Stimulated activated CD8-positive, alpha-beta memory T cell treated with anti-CD3 and anti-CD28 coated beads, Interleukin-7, amount 100 ng/mL, for 24 hours (primary cell): ENCODE data around the gene COG5.
"Not testable (repeated sequence)": the region's sequence is repeated elsewhere in the genome, so short reads cannot be mapped to it uniquely, and the experiment has no call there.

ENCODE experiments used
- DNase-seq: peaks from one replicate; pipeline ENCODE4 v3.0.0-alpha.2; 2020; ENCODE audit warnings: low read depth

The COG5 gene

DNA sequence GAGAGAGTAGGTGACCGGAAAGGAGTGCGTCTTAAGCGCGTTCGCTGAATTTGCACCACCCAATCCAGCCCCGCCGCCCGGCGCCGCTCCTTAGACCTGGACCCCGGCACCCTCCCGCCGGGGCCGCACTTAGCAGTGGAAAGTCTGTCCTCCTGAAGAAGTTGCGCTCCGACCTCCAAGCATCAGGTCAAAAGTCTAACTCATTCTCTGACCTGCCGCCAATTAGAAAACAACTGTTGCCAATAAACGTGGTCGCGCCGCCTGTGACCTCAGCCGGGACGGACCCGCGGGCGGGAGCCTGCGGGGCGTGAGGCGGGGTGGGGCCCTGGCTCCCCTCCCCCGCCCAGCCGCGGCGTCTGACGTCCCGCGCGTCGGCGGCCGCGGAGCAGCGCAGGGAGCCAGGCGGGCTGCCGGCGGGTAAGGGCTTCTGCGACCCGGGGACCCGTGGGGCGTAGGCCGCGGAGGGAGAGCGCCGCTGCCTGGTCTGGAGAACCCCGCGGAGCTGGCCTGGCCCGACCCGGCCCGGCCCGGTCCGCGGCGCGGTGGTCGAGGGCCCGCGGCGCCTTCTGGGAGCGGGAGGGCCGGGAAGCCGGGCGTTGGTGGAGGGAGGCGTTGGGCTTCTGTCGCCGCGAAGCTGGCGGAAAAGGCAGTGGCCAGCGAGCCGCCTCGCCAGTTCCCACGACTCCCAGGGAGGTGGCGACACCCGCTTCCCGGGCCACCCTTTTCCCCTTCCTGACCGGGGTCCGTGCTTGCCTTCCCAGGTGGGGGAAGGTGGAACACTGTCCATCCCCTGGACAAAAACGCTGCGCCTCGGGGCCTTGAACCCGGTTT lies 16.4 kb upstream of the COG5 start, which contains the start of gene BCAP29:
Gene BCAP29, plus strand, starts transcription at position 362 of the 831 bp plus-strand sequence. CDS start 527 bp downstream, outside the sequence.
- DNase-seq = peak; percentile 41

DNA sequence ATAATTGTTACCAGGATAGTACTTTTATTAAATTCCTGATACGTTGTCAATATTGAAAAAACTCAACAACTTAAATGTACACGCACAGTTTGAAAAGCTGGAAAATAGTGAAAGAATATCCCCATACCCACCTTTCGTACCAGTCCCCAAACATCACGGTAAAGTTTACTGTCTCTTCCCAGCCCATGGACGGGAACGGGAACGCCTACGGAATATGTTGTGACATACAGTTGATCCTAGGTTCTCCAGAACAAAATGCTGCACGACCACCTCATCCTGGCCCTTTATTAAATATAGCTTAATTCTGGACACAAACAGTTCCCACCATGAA lies 15.8 kb upstream of the COG5 start:
- DNase-seq = no peak

DNA sequence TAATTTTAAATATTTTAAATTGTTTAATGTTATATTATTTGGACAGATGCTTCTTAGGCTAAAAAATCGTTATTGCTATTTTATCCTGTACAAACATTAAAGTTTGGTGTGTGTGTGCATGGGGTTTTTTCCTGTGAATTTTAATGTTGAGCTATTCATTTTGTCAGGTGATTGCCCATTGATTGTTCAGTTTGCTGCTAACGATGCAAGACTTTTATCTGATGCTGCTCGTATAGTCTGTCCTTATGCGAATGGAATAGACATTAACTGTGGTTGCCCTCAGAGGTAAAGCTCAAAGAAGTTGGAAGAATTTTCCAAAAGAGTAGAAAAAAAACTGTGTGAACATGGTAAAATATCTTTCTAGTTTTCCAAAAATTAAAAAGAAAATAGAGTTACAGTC lies 9.8 kb upstream of the COG5 start:
- DNase-seq = no peak

DNA sequence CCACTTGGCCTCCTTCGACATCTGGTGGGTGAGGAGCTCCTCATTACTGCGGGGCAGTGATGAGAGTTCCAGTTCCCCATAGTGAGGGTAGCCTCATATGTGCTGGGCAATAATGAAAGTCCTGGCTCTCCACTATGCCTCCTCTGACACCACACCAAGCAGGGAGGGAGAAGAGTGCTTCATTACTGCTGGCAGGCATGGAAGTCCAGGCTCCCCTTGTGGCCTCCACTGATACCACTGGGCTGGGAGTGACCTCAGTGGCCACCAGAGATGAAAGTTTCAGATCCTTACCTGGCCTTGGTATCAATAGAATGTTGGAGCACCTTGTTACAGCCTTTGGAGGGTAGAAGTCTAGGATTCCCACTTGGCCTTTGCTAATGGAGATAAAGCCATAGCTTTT lies 6.6 kb upstream of the COG5 start:
- no peak for DNase-seq

DNA sequence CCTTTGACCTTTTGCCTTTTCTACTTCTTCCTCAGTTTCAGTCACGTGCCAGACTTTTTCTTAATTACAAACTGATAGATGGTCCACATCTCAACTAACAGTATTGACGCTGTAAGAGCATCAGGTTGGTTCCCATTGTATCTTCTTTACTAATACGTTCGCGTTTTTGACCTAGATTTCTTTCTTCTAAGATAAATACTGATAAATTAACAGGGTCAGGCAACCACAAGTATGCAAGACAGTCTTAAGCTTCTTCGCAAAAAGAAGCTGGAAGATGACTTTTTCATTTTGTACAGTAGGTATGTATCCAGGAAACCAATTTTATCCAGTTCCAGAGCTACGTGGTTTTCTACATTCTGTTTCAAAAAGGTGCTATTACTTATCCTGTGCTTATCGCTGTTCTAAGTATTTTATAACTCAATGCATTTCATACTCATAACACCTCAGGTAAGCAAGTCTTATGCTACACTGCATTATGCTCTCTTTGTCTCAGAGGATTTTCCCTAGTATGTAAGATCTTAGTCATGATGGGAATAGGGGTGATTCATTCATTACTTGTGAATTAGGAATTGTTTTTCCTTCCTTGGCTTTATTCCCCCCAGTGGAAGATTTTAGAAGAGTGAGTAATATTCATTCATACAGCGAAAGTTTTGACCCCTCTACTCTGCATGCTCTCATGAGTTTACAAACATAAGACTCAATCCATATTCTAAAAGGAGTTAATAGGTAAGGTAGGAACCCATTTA lies 1.0 kb upstream of the COG5 start:
- no peak for DNase-seq

DNA sequence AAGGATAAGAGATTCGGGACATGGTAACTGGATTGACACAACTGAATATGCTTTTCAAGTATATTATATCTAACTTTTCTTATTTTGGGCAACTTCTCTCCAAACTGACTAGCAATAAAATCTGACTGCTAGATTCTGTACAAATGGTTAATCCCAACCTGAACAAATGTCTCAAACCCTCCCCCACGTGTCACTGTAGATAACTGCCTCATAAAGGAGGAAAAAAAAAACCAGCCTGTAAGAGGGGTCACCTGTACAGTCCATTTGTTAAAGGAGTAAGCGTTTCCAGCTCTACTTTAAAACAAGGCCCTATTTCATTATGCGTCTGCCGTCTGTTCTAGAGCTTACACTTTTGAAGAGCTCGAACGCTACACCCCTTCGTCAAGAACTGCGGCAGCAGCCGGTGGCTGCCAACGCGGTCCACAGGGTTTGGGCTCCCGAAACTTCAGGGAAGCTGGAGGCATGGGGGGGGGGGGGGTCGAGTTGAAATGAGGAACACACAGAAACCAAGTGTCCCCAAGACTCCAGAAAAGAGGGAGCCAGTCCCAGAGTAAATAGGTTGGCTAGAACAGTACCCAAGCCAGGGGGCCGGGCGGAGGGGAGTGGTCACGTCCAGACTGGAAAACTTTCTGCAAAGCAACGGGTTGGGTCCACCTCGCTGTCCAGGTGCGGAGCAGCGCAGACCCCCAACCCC lies 492 bp downstream of the COG5 start:
- DNase-seq = no peak

DNA sequence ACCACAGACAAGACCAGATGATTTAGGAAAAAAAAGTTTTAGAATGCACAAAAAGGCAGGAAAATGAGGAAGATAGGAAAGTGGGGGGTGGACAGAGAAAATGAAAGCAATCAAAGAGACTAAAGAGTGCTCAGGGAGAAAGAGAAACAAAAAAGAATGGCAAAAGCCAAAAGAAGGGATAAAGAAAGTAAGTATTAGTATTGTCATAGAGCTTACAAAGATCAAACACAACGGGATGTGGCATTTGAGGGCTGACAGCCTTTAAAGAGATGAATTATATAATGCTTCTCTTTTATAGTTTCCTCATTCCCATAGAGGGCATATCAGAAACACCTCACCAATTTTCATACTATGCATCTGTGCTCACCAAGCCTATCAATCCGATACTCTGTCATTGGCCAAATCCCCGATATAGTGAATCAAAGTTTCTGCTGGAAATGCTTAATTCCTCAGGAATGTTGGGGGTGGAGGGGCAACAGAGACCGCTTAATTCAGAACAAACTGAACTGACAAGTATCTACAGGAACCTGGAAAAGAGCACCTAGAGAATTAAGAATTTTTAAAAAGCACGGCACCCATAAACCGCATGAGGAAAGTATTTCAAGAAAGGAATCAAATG lies 2.7 kb downstream of the COG5 start:
- DNase-seq = no peak

DNA sequence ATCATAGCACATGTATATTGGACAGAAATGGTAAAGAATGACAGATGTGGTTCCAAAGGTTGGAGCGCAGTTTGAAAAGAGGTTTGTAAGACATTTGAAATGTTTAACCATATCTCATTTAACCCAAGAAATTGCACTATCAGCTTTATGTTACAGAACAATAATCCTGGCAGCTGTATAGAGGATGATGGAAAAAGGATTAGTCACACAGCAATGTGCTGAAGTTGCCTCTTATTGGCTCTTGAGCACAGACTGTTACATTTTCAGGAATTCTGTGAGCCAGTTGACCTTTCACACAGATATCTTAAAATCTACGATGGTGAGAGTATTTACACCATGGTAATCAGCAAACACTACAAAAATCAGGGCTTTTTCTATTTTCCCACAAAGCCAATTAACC lies 3.9 kb downstream of the COG5 start:
- no peak for DNase-seq

DNA sequence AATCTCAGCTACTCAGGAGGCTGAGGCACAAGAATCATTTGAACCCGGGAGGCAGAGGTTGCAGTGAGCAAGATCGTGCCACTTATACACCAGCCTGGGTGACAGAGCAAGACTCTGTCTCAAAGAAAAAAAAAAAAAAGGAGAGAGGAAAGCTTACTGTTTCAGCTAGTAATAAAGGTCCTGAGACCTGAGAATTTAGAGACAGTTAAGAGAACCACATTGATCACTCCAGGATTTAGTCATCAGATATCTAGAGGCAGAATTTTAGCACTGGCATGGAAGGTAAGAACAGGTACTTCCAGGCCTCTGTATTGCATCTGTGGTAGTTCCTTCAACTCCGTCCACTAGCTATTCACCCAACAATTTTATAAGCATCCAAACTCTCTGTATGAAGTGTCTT lies 7.8 kb downstream of the COG5 start:
- no peak for DNase-seq

DNA sequence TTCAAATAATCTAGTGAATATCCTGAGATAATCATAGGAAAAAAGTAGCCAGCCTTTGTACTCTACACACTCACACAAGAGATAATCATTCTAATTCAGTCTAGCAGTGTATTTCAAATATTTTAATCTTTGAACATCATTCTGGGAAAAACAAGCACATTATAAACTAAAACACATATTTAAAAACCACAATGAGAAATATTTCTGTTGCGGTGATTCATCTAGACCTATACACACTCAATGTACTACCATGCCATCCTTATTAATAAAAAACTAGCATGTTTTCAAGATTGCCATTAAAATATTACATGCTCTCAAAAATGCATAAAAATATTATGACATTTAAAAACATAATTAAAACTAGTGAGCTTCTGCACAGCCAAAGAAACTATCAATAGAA lies 11.8 kb downstream of the COG5 start:
- DNase-seq = no peak

DNA sequence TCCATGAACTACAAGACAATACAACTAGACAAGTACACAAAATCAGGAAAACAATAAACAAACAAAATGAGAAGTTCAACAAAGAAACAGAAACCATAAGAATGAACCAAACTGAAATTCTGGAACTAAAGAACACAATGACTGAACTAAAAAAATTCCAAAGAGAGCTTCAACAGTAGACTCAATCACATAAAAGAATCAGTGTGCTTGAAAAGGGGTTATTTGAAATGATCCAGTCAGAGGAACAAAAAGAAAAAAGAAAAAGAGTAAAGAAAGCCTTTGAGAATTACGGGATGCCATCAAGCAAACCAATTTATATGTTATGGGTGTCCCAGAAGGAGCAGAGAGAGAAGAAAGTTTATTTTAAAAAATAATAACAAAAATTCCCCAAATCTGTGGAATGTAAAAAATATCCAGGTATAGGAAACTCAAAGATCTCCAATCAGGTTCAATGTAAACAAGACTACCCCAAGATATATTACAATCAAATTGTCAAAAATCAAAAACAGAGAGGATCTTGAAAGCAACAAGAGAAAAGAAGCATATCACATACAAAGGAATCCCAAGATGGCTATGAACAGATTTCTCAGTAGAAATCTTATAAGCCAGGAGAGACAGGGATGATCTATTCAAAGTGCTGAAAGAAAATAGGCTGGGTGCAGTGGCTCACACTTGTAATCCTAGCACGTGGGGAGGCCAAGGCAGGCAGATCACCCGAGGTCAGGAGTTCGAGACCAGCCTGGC lies 18.7 kb downstream of the COG5 start:
- no peak for DNase-seq

DNA sequence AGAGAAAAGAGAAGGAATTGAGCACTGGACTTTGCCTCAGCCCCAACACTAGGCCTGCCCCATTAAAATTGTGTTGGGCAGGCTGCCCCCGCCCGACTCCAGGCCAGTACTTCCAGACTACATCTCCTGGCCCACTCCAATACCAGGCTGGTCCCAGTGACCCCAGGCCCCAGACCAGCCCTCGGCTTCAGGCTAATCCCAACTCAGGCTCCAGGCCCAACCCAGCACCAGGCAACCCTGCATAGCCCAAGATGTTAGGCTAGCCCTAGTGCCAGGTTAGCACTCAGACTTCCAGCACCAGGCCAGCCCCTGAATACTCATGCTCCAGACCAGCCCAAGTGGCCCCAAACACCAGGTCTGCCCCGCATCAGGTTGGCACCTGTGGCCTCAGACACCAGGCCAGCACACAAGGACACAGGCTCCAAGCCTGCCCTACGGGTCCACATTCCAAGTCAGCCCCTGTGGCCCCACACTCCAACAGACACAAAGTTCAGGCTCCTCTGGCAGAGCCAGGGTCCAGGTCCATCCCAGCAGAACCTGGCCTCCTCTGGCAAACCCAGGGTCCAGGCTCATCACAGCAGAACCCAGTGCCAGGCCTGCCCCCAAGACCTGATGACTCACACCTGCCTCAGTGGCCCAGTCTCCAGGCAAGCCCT lies 20.3 kb downstream of the COG5 start:
- no peak for DNase-seq

DNA sequence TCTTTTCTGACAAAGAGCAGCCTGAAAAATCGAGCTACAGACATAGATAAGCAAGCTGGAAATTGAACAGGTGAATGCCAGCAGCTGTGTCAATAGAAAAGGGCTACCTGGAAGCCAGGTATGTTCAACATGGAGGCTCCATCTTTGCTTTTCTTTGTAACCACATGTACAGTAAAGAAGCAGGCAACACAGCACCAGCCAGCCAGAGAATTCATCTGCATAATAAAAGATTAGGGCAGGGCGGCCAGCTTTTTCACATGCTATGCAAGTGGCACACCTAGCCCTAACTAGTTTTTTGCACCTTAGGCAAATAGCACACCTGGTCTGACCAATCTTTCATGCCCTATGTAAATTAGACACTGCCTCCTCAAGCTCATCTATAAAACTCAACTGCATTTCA lies 25.7 kb downstream of the COG5 start:
- no peak for DNase-seq

DNA sequence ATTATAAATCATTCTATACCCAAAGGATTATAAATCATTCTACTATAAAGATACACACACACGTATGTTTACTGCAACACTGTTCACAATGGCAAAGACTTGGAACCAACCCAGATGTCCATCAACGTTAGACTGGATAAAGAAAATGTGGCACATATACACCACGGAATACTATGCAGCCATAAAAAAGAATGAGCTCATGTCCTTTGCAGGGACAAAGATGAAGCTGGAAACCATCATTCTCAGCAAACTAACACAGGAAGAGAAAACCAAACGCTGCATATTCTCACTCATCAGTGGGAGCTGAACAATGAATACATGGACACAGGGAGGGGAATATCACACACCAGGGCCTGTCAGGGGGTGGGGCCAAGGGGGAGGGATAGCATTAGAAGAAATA lies 26.5 kb downstream of the COG5 start:
- not testable (repeated sequence) for DNase-seq

DNA sequence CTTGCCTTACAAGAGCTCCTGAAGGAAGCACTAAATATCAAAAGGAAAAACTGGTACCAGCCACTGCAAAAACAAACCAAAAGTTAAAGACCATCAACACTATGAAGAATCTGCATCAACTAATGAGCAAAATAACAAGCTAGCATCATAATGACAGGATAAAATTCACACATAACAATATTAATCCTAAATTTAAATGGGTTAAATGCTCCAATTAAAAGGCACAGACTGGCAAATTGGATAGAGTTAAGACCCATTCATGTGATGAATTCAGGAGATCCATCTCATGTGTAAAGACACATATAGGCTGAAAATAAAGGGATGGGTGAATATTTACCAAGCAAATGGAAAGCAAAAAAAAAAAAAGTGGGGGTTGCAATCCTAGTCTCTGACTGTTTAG lies 29.6 kb downstream of the COG5 start:
- DNase-seq = no peak

DNA sequence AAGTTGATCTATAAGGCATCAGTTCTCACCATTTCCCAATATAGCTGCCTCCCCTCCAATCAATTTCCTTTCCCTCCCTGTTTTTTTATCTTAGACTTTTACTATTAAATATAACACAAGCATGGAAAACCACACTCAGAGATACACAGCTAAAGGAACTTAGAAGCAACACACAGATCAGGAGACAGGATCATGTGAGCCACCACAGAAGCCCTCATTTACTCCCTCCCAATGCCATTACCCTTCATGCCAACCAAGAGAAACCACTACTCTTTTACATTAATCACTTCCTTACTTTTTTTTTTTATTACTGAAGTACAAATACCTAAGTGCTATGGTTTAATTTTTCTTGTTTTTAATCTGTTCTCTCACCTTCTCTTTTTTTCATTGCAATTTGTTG lies 33.0 kb downstream of the COG5 start:
- no peak for DNase-seq

DNA sequence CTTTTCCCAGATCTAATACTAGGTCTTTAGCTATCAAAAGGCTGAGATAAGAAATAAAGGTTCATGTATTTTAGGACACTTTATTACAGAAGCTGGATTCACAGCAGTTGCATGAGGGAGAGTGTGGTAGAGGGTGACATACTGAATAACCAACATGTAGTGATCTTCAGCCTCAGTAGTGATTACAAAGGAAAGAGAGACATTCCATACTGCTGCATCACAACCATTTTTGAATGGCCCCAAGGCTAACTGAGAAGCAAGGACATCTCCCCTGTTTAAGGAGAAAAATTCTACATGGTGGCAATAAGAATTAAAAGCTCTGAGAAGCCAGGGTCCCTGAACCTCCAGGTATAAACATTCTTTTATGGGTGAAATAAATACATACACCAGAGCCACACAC lies 35.3 kb downstream of the COG5 start:
- no peak for DNase-seq

DNA sequence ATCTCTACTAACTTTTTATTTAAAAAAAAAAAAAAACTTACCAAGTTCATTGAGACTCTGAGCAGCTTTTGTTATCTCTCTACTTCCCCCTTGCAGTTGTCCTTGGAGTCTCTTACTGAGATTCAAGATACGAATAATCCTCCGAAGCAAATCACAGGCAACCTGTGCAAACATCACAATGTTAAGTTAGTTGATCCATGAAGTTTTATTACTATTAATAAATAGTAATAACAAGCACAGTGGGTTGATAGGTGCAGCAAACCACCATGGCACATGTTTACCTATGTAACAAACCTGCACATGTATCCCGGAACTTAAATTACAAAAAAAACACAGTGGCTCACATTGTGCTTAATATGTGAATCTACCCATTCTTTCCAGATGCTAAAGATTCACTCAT lies 36.5 kb downstream of the COG5 start:
- DNase-seq = no peak

DNA sequence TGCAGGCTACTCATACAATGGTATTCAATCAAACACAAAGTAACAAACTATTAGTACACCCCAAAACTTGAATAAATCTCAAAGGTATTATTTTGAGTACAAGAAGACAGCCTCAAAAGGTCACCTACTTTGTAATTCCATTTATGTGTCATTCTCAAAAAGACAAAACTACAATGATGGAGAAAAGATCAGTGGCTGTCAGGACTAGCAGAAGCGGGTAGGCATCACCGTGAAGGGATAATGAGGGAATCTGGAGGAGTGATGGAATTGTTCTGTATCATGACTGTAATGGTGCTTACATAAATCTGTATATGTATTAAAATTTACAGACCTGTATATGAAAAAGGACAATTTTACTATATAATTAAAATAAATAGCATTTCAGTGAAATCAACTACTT lies 37.0 kb downstream of the COG5 start:
- DNase-seq = no peak

DNA sequence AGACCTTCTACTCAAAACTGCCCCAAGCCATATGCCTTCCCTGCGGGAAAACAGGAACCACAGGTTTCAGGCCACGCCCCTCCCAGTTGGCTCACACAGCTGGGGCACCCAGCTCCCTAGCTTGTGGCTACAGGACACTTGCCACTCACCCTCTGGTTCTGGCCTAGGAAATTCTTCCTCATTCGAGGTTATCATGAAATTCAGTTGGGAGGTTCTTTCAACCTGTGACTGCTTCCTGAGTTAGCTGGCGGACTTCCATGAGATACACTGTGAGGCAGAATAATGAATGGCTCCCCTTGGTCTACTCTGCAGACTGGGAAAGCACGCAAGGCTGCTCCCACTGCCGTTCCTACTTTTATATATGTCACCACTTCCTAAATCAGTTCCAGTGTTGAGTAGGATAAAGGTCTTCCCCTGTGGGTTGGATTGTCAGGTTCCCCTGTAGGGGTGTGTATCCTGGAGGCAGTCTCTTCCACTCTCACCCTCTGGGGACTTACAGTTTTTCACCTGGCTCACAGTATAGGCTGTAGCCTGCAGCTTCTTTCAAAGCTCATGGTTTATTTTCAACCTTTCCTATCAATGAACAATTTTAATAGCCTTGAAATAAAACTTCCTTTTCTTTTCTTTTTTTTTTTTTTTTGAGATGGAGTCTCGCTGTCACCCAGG lies 56.9 kb downstream of the COG5 start:
- DNase-seq = no peak
